ENCODE data around the gene UCP2.
A peak's percentile ranks its signal among the peaks of the same experiment; 100 is the strongest.
"Not testable (repeated sequence)": the region's sequence is repeated elsewhere in the genome, so short reads cannot be mapped to it uniquely, and the experiment has no call there.

The UCP2 gene

GRCh38 chr11:73996161-73996747, 13.6 kb upstream of the UCP2 start:
- no peak for DNase-seq (ENCODE audit: low read depth in 2 of 2)

GRCh38 chr11:73995731-73996130, 13.1 kb upstream of the UCP2 start:
- no peak for DNase-seq (ENCODE audit: low read depth in 2 of 2)

- DNase-seq (ENCODE audit: low read depth in 2 of 2): no peak
Observed at GRCh38 chr11:73995247-73995646, 12.6 kb upstream of the UCP2 start.

GRCh38 chr11:73991471-73992006, 8.9 kb upstream of the UCP2 start:
- DNase-seq (ENCODE audit: low read depth in 2 of 2): no peak

- no peak for DNase-seq (ENCODE audit: low read depth in 2 of 2)
Observed at GRCh38 chr11:73990730-73991129, 8.1 kb upstream of the UCP2 start.

GRCh38 chr11:73989156-73989555, 6.5 kb upstream of the UCP2 start:
- DNase-seq (ENCODE audit: low read depth in 2 of 2): no peak

- DNase-seq (ENCODE audit: low read depth in 2 of 2): no peak
Observed at GRCh38 chr11:73988227-73988626, 5.6 kb upstream of the UCP2 start.

GRCh38 chr11:73985661-73986060, 3.0 kb upstream of the UCP2 start:
- DNase-seq (ENCODE audit: low read depth in 2 of 2): not testable (repeated sequence)

- DNase-seq (ENCODE audit: low read depth in 2 of 2): no peak
Observed at GRCh38 chr11:73983741-73984538, 1.3 kb upstream of the UCP2 start.

GRCh38 chr11:73982990-73983740, 522 bp upstream of the UCP2 start:
- peak; percentile 90 to 92 for DNase-seq (ENCODE audit: low read depth in 2 of 2)

GRCh38 chr11:73981051-73981805, 1.4 kb downstream of the UCP2 start:
- no peak for DNase-seq (ENCODE audit: low read depth in 2 of 2)

GRCh38 chr11:73980001-73980961, 2.4 kb downstream of the UCP2 start:
- DNase-seq (ENCODE audit: low read depth in 2 of 2): no peak

GRCh38 chr11:73978576-73979086, 4.0 kb downstream of the UCP2 start:
- no peak for DNase-seq (ENCODE audit: low read depth in 2 of 2)

GRCh38 chr11:73977856-73978519, 4.7 kb downstream of the UCP2 start:
- DNase-seq (ENCODE audit: low read depth in 2 of 2): no peak

- no peak for DNase-seq (ENCODE audit: low read depth in 2 of 2)
Observed at GRCh38 chr11:73976451-73977151, 6.0 kb downstream of the UCP2 start.

- DNase-seq (ENCODE audit: low read depth in 2 of 2): no peak
Observed at GRCh38 chr11:73975479-73975757, 7.2 kb downstream of the UCP2 start.

GRCh38 chr11:73974604-73975478, 7.8 kb downstream of the UCP2 start:
- DNase-seq (ENCODE audit: low read depth in 2 of 2): no peak
